ENCODE results near the gene ITPKA. TPM values are rescaled to one million over a fixed set of nuclear protein-coding genes. Genes with fewer than 3 reads are reported as not detected.
A peak's percentile ranks its signal among the peaks of the same experiment; 100 is the strongest.

ITPKA gene
- total and polyA plus RNA-seq, 2 of the 13 experiments (the other 11 are each of a cell fraction or from before 2014, with no cell fraction given) = 13.2 to 41.3 TPM

DNA sequence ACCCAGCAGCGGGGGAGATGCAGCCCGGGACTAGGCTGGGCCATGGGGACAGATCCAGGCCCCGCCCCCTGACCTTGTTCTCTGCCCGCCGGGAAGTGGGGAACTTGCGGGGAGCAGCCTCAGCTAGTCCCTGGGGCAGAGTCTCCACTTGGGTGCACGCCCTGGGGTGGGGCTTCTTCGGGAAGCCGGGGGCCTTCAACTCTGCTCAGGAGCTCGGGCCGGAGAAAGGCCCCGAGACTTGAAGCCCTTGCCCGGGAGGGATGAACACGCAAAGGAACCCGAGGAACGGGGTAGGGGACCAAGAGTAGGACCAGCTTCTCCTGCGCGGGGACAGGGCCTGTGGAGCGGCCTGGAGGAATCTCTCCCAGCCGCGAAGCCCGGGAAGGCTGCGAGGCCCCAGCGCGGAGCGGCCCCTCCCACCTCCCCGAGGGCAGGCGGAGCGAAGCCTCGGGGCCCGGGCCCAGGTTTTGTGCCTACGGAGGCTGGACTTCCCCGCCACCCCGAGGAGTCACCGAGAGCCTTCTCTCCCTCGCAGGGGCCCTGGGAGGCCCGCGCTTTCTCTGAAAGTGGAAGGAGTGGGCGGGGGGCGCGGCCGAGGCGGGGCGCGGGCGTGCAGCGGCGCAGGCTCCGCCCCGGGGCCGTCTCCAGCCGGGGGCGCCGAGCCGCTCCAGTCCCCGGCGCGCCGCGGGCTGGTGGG, at the start of gene ITPKA (continued):
- TF ChIP-seq ZNF160 (CRISPR knock-in tag; IDR thresholded peaks at IDR 0.05) (no peak), HOXA3 (CRISPR knock-in tag; IDR thresholded peaks at IDR 0.05) (no peak; the same call in 1 of the 2 replicates), RBFOX2 (IDR thresholded peaks at IDR 0.05; ENCODE audit: low read depth, low read length) (peak; percentile 84), AGO2 (optimal IDR thresholded peaks at IDR 0.05; ENCODE audit: low read depth, low read length) (peak; percentile 79), ZNF607 (CRISPR knock-in tag; IDR thresholded peaks at IDR 0.05; ENCODE audit: borderline replicate concordance) (peak; percentile 60; the same call in 1 of the 2 replicates), GZF1 (CRISPR knock-in tag; IDR thresholded peaks at IDR 0.05) (peak; percentile 73; the same call in 1 of the 2 replicates), MTF1 (CRISPR knock-in tag; IDR thresholded peaks at IDR 0.05) (no peak), ELF3 (CRISPR knock-in tag; IDR thresholded peaks at IDR 0.05) (peak; percentile 63; the same call in 1 of the 2 replicates), CBFB (CRISPR knock-in tag; IDR thresholded peaks at IDR 0.05) (no peak), ZMYM4 (CRISPR knock-in tag; IDR thresholded peaks at IDR 0.05) (peak; percentile 41; the same call in 1 of the 2 replicates), ZNF749 (CRISPR knock-in tag; IDR thresholded peaks at IDR 0.05; ENCODE audit: borderline replicate concordance) (no peak), TEAD2 (CRISPR knock-in tag; IDR thresholded peaks at IDR 0.05) (no peak), MAFG (CRISPR knock-in tag; IDR thresholded peaks at IDR 0.05) (no peak), HOXD1 (CRISPR knock-in tag; IDR thresholded peaks at IDR 0.05) (no peak), ZNF562 (CRISPR knock-in tag; IDR thresholded peaks at IDR 0.05; ENCODE audit: borderline replicate concordance) (no peak), ATAD3A (CRISPR knock-in tag; IDR thresholded peaks at IDR 0.05) (no peak), ISX (CRISPR knock-in tag; conservative IDR thresholded peaks at IDR 0.05) (no peak; the same call in 1 of the 2 replicates), ZNF598 (CRISPR knock-in tag; IDR thresholded peaks at IDR 0.05; ENCODE audit: borderline replicate concordance) (peak; percentile 28; the same call in 1 of the 2 replicates), NFIC (IDR thresholded peaks at IDR 0.05; ENCODE audit: low read length) (no peak)
- TF ChIP-seq, protein P1, sequence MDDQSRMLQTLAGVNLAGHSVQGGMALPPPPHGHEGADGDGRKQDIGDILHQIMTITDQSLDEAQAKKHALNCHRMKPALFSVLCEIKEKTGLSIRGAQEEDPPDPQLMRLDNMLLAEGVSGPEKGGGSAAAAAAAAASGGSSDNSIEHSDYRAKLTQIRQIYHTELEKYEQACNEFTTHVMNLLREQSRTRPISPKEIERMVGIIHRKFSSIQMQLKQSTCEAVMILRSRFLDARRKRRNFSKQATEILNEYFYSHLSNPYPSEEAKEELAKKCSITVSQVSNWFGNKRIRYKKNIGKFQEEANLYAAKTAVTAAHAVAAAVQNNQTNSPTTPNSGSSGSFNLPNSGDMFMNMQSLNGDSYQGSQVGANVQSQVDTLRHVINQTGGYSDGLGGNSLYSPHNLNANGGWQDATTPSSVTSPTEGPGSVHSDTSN (CRISPR knock-in tag; IDR thresholded peaks at IDR 0.05; ENCODE audit: borderline replicate concordance) = peak; percentile 38; the same call in 1 of the 2 replicates
- TF ChIP-seq, protein P2, sequence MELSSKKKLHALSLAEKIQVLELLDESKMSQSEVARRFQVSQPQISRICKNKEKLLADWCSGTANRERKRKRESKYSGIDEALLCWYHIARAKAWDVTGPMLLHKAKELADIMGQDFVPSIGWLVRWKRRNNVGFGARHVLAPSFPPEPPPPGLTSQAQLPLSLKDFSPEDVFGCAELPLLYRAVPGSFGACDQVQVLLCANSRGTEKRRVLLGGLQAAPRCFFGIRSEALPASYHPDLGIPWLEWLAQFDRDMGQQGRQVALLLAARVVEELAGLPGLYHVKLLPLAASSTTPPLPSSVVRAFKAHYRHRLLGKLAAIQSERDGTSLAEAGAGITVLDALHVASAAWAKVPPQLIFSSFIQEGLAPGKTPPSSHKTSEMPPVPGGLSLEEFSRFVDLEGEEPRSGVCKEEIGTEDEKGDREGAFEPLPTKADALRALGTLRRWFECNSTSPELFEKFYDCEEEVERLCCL (CRISPR knock-in tag; IDR thresholded peaks at IDR 0.05; ENCODE audit: borderline replicate concordance) = no peak
- TF ChIP-seq, protein P3, sequence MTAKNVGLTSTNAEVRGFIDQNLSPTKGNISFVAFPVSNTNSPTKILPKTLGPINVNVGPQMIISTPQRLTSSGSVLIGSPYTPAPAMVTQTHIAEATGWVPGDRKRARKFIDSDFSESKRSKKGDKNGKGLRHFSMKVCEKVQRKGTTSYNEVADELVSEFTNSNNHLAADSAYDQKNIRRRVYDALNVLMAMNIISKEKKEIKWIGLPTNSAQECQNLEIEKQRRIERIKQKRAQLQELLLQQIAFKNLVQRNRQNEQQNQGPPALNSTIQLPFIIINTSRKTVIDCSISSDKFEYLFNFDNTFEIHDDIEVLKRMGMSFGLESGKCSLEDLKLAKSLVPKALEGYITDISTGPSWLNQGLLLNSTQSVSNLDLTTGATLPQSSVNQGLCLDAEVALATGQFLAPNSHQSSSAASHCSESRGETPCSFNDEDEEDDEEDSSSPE (CRISPR knock-in tag; IDR thresholded peaks at IDR 0.05) = peak; percentile 71
- TF ChIP-seq, protein P4, sequence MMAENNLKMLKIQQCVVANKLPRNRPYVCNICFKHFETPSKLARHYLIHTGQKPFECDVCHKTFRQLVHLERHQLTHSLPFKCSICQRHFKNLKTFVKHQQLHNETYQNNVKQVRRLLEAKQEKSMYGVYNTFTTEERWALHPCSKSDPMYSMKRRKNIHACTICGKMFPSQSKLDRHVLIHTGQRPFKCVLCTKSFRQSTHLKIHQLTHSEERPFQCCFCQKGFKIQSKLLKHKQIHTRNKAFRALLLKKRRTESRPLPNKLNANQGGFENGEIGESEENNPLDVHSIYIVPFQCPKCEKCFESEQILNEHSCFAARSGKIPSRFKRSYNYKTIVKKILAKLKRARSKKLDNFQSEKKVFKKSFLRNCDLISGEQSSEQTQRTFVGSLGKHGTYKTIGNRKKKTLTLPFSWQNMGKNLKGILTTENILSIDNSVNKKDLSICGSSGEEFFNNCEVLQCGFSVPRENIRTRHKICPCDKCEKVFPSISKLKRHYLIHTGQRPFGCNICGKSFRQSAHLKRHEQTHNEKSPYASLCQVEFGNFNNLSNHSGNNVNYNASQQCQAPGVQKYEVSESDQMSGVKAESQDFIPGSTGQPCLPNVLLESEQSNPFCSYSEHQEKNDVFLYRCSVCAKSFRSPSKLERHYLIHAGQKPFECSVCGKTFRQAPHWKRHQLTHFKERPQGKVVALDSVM (CRISPR knock-in tag; IDR thresholded peaks at IDR 0.05) = no peak; the same call in 1 of the 2 replicates
- TF ChIP-seq, protein P5, sequence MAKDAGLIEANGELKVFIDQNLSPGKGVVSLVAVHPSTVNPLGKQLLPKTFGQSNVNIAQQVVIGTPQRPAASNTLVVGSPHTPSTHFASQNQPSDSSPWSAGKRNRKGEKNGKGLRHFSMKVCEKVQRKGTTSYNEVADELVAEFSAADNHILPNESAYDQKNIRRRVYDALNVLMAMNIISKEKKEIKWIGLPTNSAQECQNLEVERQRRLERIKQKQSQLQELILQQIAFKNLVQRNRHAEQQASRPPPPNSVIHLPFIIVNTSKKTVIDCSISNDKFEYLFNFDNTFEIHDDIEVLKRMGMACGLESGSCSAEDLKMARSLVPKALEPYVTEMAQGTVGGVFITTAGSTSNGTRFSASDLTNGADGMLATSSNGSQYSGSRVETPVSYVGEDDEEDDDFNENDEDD (CRISPR knock-in tag; IDR thresholded peaks at IDR 0.05; ENCODE audit: borderline replicate concordance) = peak; percentile 61; the same call in 1 of the 2 replicates
